ENCODE measurements around the gene SLC25A36.
"Not testable (repeated sequence)": the region's sequence is repeated elsewhere in the genome, so short reads cannot be mapped to it uniquely, and the experiment has no call there.

The SLC25A36 gene

DNA sequence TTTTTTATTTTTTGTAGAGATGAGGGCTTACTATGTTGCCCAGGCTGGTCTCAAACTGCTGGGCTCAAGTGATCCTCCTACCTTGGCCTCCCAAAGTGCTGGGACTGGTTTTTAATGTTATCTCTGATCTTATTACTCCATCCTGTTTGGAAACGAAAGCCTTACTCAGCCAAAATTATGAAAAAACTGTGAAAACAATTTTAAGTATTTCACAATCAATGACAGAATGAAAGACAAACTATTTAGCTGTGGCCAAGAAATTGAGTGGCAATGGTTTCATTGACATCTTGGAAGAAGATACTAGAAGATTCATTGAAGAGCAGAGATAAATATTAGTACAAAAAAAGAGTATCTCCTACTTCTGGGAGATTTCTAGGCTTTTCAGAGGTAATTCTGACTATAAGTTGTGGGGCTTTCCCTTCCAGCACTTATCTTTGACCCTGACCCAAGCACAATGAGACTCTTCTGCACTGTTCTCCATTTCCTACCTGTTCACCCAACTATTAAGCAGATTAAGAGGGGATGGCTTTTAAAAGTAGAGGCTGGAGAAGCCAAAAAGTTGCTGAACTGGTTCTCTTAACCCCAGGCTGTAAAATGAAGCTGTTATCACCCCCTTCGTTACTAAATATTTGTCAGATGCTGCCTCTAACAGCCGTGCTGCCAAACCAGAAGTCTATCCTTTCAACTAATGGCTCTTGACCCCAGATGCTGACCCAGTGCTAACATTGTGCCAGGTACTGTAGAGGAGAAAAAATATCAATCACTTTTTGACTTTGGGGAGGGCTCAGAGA, 14.2 kb upstream of the SLC25A36 start:
- intact Hi-C loops (cut with DNase I), result no loop called here
- no peak for DNase-seq

DNA sequence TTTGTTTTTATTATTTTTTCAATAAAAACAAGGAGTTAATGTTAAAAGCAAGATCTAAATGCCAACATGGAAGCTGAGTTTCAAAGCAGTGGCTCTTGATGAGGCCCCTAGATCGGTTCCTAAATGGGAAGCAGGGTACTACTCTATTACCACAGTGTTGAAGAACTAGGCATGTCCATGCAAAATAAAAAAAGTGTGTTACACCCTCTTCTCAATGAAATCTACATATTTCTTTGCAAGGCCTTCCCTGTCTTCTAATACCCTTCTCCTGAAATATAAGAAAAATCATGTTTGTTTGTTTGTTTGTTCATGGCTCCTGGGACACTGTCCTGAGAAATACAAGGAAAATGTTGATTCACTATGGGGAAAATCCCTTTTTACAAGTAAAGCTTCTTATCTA, 12.2 kb upstream of the SLC25A36 start:
- intact Hi-C loops (cut with DNase I), result no loop called here

DNA sequence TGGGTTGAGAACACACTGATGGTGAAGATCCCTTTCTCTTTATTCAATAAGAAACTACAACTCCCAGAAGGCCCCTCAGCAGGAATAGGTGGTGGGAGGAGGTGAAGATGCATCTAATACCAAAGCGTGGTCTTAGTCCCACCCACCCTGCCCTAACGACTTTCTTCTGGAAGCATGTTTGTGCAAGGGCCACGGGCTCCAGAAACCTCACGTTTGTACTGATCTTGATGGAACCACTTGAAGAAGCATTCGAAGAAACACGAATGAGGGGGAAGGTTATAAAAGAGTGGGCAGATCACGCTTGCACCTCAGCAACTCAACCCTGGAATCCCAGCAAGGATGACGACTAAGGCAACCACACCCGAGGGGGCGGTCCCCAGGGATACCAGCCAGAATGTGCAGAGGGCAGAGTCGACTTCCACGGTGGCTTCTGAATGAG, 10.6 kb upstream of the SLC25A36 start:
- intact Hi-C loops (cut with DNase I), result no loop called here
- DNase-seq, result peak in 22 of 42 donors; percentile 4 to 58 (median 24)

More for the DNA sequence above, 12.2 kb upstream of the SLC25A36 start:
- no peak for DNase-seq

DNA sequence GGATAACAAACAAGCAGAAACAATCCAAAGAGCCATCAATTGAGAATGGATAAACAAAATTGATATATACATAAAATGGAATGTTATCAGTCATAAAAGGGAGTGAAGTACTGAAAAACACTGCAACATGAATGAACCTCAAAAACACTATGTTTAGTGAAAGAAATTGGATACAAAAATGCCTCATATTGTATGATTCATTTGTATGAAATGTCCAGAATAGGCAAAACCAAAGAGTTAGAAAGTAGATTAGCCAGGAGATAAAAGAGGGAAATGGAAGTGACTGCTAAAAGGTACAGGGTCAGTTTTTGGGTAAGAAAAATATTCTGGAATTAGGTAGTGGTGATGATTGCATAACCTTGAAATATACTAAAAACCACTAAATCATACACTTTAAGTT, 9.8 kb upstream of the SLC25A36 start:
- intact Hi-C loops (cut with DNase I), result no loop called here
- DNase-seq, result no peak

DNA sequence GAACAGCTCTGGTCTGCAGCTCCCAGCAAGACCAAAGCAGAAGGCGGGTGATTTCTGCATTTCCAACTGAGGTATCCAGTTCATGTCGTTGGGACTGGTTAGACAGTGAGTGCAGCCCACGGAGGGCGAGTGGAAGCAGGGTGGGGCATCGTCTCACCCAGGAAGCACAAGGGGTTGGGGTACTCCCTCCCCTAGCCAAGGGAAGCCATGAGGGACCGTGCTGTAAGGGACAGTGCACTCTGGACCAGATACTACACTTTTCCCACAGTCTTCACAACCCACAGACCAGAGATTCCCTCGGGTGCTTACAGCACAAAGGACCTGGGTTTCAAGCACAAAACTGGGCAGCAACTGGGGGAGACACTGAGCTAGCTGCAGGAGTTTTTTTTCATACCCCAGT, 8.5 kb upstream of the SLC25A36 start:
- intact Hi-C loops (cut with DNase I), result no loop called here
- DNase-seq, result no peak

DNA sequence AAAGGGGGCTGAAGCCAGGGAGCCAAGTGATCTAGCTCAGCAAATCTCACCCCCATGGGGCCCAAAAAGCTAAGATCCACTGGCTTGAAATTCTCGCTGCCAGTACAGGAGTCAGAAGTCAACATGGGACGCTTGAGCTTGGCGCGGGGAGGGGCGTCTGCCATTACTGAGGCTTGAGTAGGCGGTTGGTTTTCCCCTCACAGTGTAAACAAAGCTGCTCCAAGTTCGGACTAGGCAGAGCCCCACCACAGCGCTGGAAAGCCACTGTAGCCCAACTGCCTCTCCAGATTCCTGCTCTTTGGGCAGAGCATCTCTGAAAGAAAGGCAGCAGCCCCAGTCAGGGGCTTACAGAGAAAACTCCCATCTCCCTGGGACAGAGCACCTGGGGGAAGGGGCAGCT, 8.1 kb upstream of the SLC25A36 start:
- intact Hi-C loops (cut with DNase I), result no loop called here
- no peak for DNase-seq

DNA sequence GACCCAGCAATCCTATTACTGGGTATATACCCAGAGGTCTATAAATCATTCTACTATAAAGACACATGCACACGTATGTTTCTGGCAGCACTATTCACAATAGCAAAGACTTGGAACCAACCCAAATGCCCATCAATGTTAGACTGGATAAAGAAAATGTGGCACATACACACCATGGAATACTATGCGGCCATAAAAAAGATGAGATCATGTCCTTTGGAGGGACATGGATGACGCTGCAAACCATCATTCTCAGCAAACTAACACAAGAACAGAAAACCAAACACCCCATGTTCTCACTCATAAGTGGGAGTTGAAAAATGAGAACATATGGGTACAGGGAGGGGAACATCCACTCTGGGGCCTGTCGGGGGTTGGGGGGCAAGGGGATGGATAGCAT, 2.3 kb upstream of the SLC25A36 start:
- intact Hi-C loops (cut with DNase I), result not testable (repeated sequence)

DNA sequence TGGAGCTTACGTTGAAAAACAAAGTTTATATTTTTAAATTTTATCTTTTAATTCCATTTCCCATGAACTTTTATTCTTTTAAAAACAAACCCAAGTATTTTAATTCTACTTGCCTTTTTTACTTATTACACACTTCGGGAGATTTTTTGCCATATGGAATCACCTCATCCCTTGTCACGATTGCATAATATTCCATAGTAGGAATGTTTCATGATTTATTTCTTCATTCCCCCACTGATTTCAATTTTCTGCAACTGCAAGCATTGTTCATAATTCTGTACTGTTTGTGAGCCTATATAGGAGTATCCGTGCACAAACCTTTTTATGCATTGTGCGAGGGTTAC, 574 bp upstream of the SLC25A36 start:
- DNase-seq, result no peak
- intact Hi-C loops (cut with DNase I), result loop anchor here (5.0 kb wide), 1 partner anchor 291 kb away; the partner anchor contains the start of gene PXYLP1

More for the DNA sequence above, 2.3 kb upstream of the SLC25A36 start:
- DNase-seq, result not testable (repeated sequence)

DNA sequence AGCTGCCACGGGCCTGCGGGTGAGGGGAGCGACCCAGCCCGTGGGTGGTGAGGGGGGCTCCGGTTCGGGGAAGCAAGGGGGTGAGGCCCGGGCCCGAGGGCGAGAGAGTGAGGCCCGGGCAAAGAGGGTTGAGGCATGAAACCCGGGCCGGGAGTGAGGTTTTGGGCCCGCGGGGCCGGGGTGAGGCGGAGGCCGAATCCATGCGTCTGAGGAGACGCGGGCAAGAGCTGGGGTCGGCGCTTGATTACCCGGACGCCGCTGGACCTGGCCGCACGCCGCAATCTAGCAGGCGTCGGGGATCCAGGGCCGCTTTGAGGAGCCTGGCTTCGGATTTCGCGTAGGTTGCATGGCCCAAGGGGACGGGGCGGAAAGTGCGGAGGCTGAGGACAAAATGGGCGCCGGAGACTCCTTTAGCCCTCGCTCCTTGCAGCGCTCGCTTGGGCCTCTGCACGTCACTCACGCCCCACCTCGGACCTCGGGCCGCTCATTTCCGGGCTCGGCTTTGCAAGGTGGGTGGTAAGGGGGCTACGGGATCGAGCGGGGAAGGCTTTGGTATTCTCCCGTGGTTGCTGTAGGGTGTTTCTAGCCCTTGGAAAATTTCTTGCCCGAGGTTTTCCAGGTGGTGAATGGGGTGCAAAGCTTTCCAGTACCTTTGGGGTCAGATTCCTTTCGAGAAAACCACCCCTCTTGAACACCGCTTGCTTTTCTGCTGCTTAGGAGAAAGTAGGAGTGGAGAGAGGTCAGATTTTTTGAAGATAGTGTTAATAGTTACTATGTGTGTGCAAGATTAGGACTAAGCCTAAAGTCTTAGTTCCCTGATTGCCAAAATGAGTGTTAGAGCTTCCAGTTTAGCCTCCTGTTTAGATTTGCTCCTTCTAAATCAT, 827 bp downstream of the SLC25A36 start:
- peak in 40 of 42 donors; percentile 19 to 79 (median 44) for DNase-seq
- intact Hi-C loops (cut with DNase I), result loop anchor here (5.0 kb wide), 1 partner anchor 290 kb away; the partner anchor contains the start of gene PXYLP1

DNA sequence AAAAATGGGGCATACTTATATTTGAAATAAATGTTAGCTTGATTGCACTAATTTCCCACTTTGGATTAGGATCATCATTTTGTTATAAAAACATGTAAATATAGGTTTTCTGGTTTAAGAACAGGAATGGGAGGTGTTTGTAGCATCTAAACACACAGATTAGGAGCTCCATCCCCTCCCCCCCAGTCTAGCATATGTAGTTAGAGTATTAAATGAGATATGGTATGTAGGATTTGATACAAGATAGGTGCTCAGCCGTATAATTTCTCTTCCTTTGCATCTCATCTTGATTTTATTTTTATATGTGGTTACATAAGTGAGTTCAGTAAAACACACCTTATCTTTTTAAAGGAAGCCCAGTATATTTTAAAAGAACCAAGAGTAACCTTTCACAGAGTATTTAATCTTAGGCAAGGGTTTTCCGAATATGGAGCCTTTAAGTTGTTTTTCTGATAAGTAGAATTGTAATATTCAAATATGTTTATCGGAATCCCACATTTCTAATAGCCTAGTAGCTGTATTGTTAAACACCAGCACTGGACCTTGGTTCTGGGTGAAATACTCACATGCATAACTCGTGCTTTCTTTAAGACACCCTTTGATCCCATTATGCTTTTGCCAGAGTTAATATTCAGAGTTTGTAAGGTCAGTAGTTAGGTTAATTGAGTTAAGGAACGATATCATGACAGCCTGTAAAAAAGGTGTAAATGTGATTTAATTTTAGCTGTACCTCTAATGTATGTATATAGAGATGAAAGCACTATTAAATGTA, 2.3 kb downstream of the SLC25A36 start:
- no peak for DNase-seq
- intact Hi-C loops (cut with DNase I), result loop anchor here (5.0 kb wide), 1 partner anchor 288 kb away; the partner anchor contains the start of gene PXYLP1

DNA sequence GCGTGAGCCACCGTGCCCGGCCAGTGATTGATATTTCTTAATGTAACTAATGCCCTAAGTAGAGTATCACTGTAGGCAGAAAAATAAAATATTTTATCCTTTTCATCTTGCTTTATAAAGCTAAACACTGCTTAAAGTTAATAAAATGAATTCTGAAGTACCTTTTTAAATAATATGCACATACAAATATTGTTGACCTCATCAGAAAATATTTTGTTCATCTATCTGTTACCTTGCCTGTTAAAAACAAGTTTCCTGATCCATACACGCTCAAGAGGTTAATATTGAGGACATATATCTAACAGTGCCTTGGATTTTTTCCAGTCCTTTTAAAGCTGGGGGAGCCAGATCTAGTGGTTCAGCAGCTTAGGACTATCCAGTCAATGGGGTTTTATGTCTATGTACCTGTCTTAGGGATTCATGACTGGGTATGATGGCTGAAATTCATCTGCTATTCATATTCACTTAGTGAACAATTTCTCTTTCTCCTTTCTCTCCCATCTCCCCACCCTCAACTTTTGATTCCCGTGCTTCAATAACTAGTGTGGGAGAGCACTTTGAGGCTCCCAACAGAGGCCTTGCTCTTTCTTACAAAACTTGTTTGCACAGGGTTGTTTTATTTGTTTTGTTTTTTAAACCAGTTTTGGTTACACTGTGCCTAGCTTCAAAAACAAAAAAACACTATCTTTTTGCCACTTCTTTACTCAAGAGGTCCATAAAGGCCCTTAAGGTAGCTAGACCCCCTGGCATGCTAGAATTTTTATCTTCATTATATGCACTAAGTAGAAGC, 7.0 kb downstream of the SLC25A36 start:
- intact Hi-C loops (cut with DNase I), result no loop called here

DNA sequence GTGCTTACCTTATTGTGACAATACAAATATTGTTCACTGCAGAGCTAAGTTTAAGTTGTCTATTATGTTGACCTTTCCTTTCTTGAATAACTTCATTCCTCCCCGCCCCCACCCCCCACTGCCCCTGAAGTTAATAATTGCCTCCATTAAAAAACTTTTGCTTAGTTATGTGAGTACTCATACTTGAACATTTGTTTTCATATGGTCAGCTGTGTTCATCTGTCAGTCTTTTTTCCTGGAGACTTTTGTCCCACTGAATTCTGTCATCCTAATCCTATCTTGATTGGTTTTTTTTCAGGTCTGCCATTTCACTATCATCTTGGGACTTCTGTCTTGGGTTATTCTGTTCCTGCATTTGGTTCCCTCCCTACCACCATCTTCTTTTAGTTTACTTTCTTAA, 8.5 kb downstream of the SLC25A36 start:
- intact Hi-C loops (cut with DNase I), result no loop called here
- DNase-seq, result no peak

More for the DNA sequence above, 7.0 kb downstream of the SLC25A36 start:
- no peak for DNase-seq

DNA sequence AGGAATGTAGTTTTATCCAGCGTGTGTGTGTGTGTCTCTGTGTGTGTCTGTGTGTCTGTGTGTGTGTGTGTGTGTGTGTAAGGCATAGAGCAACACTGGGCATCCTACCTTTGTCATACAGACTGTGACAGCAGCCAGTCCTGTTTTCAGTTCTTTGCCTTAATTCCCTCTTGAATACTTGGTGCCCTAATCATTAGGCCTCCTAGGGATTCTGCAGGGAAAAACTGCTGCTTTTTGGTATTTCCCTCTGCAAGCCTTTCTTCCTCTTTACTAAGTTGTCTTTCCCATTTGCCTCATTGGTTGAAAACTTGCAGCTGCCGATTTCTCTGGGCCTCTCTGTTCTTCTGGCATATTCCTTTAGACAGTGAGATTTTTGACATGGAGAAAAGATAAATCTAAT, 9.2 kb downstream of the SLC25A36 start:
- DNase-seq, result no peak
- intact Hi-C loops (cut with DNase I), result no loop called here

DNA sequence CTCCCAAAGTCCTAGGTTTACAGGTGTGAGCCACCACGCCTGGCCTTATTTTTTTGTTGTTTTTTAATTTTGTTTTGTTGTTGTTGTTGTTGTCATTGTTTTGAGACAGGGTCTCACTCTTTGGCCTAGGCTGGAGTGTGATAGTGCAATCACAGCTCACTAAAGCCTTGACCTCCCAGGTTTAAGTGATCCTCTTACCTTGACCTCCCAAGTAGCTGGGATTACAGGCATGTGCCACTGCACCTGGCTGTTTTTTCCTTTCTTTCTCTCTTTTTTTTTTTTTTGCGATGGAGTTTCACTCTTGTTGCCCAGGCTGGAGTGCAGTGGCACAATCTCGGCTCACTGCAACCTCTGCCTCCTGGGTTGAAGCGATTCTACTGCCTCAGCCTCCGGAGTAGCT, 10.1 kb downstream of the SLC25A36 start:
- DNase-seq; intact Hi-C loops (cut with DNase I): not testable (repeated sequence)

DNA sequence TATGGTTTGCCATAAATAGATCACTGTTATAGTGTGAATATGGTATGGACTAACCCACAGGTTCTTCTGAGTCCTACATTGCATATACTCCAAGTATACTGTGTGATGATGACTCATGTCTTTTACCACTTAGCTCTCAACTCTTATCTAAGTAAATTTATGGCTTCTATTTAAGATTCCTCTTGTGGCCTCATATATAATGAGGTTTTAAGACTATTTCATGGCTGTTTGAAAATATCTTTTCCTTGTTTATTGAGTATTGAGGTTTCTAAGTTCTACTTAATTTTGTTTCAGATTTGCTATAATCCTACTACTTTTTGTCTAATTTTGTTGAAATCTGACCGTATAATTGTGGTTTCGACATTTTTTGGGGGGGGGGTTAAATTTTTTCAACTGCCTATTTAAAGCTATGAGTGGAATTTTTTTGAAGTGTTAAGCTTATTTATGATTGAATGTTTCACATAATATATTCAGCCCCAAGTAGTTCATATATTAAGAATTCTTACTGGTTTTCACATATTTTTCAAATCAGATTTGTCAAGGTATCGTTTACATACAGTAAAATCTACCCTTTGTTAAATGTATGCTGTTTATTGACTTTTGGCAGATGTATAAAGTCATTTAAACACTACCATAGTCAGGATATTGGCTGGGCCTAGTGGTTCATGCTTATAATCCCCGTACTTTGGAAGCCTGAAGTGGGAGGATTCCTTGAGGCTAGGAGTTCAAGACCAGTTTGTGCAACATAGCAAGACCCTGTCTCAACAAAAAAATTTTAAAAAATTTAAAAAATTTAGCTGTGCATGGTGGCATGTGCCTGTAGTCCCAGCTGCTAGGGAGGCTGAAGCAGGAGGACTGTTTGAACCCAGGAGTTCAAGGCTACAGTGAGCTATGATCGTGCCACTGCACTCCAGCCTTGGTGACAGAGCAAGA, 11.7 kb downstream of the SLC25A36 start:
- intact Hi-C loops (cut with DNase I), result no loop called here
- no peak for DNase-seq

DNA sequence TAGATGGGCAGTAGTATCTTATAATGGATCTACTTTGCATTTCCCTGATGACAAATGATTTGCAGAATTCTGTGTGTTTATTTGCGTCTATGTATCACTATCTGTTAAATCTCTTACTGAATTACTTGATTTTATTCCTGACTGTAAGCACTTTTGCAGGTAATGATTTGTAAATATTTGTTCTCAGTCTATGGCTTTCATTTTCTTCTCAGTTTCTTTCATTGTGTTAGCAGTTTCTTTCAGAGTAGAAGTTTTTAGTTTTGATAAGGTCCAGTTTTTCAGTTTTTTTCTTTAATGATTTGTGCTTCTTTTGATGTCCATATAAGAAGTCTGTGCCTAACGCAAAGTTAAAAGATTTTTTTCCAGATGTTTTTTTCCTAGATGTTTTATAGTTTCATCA, 12.9 kb downstream of the SLC25A36 start:
- DNase-seq, result no peak
- intact Hi-C loops (cut with DNase I), result no loop called here

DNA sequence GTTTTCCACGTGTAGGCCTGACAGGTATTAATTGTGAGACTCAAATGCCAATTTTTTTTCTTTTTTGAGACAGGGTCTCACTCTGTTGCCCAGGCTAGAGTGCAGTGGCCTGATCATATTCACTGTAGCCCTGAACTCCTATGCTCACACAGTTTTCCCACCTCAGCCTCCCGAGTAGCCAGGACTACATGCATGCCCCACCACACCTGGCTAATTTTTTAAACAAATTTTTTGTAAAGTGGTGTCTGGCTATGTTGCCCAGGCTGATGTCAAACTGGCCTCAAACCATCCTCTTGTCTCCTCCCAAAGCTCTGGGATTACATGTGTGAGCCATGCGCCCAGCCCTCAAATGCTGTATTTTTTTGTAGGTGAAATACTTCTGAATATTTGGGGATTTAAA, 14.0 kb downstream of the SLC25A36 start:
- intact Hi-C loops (cut with DNase I), result no loop called here

More for the DNA sequence above, 14.0 kb downstream of the SLC25A36 start:
- DNase-seq, result no peak

Data from head of caudate nucleus (tissue), 42 donors.